Liver (tissue), 9 donors: ENCODE data around the gene MVB12B. TPM values are rescaled to one million over a fixed set of nuclear protein-coding genes. Genes with fewer than 3 reads are reported as not detected.

Experiments
- DNase-seq: peaks from one replicate; pipeline ENCODE4 v3.0.0-alpha.2; 2017; ENCODE audit warnings: low spot score
- H3K27ac ChIP-seq, 2 donors: one replicate each; pipeline ENCODE4 v1.7.0; 2013; ENCODE audit warnings: inconsistent platforms in 2 of 2, low read length in 2 of 2, control low read depth in 1 of 2, low read depth in 1 of 2, mild to moderate bottlenecking in 1 of 2
- H3K27me3 ChIP-seq, 4 donors: one replicate each; pipeline versions ENCODE4 v1.6.1 to v1.7.0; 2013; ENCODE audit warnings: low read length in 3 of 4, inconsistent platforms in 1 of 4, mild to moderate bottlenecking in 1 of 4, moderate library complexity in 1 of 4; ENCODE audit not compliant: control insufficient read depth in 4 of 4, insufficient read depth in 4 of 4
- H3K36me3 ChIP-seq, 4 donors: one replicate each; pipeline versions ENCODE4 v1.6.1 to v1.7.0; 2013; ENCODE audit warnings: low read length in 3 of 4, mild to moderate bottlenecking in 3 of 4, low read depth in 1 of 4, moderate library complexity in 1 of 4; ENCODE audit not compliant: control insufficient read depth in 4 of 4, insufficient read depth in 3 of 4
- H3K4me1 ChIP-seq, 4 donors: one replicate each; pipeline versions ENCODE4 v1.6.1 to v1.7.0; 2013; ENCODE audit warnings: low read length in 3 of 4, mild to moderate bottlenecking in 3 of 4, moderate library complexity in 1 of 4; ENCODE audit not compliant: control insufficient read depth in 4 of 4, insufficient read depth in 4 of 4
- H3K4me3 ChIP-seq, 3 donors: one replicate each; pipeline versions ENCODE4 v1.6.1 to v1.7.0; 2013; ENCODE audit warnings: low read length in 3 of 3, control low read depth in 1 of 3, low read depth in 1 of 3, mild to moderate bottlenecking in 1 of 3
- H3K9ac ChIP-seq, 2 donors: one replicate each; pipeline ENCODE4 v1.7.0; 2013; ENCODE audit warnings: low read length in 2 of 2, mild to moderate bottlenecking in 2 of 2, moderate library complexity in 2 of 2, control low read depth in 1 of 2, low read depth in 1 of 2
- H3K9me3 ChIP-seq, 4 donors: one replicate each; pipeline versions ENCODE4 v1.6.1 to v1.7.0; 2013; ENCODE audit warnings: low read length in 3 of 4; ENCODE audit not compliant: control insufficient read depth in 4 of 4
- EGR1 ChIP-seq, 2 donors: IDR thresholded peaks; 2 replicates each; pipeline ENCODE4 v1.6.1; 2016 to 2018; ENCODE audit warnings: antibody characterized with exemption in 2 of 2, low read depth in 2 of 2
- FOXA2 ChIP-seq: IDR thresholded peaks from 2 replicates; pipeline ENCODE4 v1.6.1; 2016; ENCODE audit warnings: antibody characterized with exemption
- GABPA ChIP-seq, 2 donors: IDR thresholded peaks in 1 of 2; conservative IDR thresholded peaks in 1 of 2; 2 replicates each; pipeline ENCODE4 v1.6.1; 2016; ENCODE audit warnings: antibody characterized with exemption in 2 of 2, mild to moderate bottlenecking in 1 of 2, moderate library complexity in 1 of 2
- HNF4G ChIP-seq: IDR thresholded peaks from 2 replicates; pipeline ENCODE4 v1.6.1; 2016; ENCODE audit warnings: antibody characterized with exemption
- JUND ChIP-seq, 2 donors: IDR thresholded peaks; 2 replicates each; pipeline ENCODE4 v1.6.1; 2016; ENCODE audit warnings: antibody characterized with exemption in 2 of 2
- NR2F2 ChIP-seq: IDR thresholded peaks from 2 replicates; pipeline ENCODE4 v1.6.1; 2016; ENCODE audit warnings: antibody characterized with exemption
- RAD21 ChIP-seq, 2 donors: IDR thresholded peaks; 2 replicates each; pipeline ENCODE4 v1.6.1; 2016; ENCODE audit warnings: antibody characterized with exemption in 2 of 2, mild to moderate bottlenecking in 2 of 2
- RXRA ChIP-seq, 2 donors: IDR thresholded peaks; 2 replicates each; pipeline ENCODE4 v1.6.1; 2017 to 2018; ENCODE audit warnings: antibody characterized with exemption in 2 of 2, mild to moderate bottlenecking in 1 of 2
- SP1 ChIP-seq: IDR thresholded peaks from 2 replicates; pipeline ENCODE4 v1.6.1; 2018; ENCODE audit warnings: antibody characterized with exemption, mild to moderate bottlenecking
- YY1 ChIP-seq: IDR thresholded peaks from 2 replicates; pipeline ENCODE4 v1.6.1; 2016; ENCODE audit warnings: antibody characterized with exemption, mild to moderate bottlenecking
- WGBS: extraction: QIAGEN DNeasy Blood & Tissue Kit; methylation state at CpG from one replicate; pipeline ENCODE4 v1.1.7; 2013; 5-methylcytosine and 5-hydroxymethylcytosine counted together
- polyA plus RNA-seq, 2 donors: library from polyadenylated mRNA; stranded (reverse) in 1 of 2; unstranded in 1 of 2; fragments of 200-250 nt in 1 of 2; fragments of >200 nt in 1 of 2; fragmentation: Nextera tagmentation in 1 of 2; extraction: Ambion mirVana in 1 of 2; gene quantifications; one replicate each; pipeline versions ENCODE4 v1.2.1 to v1.2.3, GENCODE V29; 2013 to 2015
- total RNA-seq, 2 donors: library from RNA; depleted of rRNA; stranded (reverse); fragments of >200 nt; gene quantifications; one replicate each; pipeline ENCODE4 v1.2.3, GENCODE V29; 2014
- TF ChIP-seq, protein P1 (sequence below): IDR thresholded peaks from 2 replicates; pipeline ENCODE4 v1.6.1; 2016; ENCODE audit warnings: antibody characterized with exemption
- TF ChIP-seq, protein P2 (sequence below): IDR thresholded peaks from 2 replicates; pipeline ENCODE4 v1.6.1; 2016; ENCODE audit warnings: antibody characterized with exemption, mild to moderate bottlenecking
- TF ChIP-seq, protein P3 (sequence below): IDR thresholded peaks from 2 replicates; pipeline ENCODE4 v1.6.1; 2016; ENCODE audit warnings: antibody characterized with exemption
- TF ChIP-seq, protein P4 (sequence below): IDR thresholded peaks from 2 replicates; pipeline ENCODE4 v1.6.1; 2016; ENCODE audit warnings: antibody characterized with exemption
- donor health status: healthy.
- donor health status: healthy.
- donor health status: healthy.
- donor health status: healthy.
- donor health status: healthy.

MVB12B gene
- total and polyA plus RNA-seq, 4 donors: 5.3 to 12.4 (median 8.4) TPM

DNA sequence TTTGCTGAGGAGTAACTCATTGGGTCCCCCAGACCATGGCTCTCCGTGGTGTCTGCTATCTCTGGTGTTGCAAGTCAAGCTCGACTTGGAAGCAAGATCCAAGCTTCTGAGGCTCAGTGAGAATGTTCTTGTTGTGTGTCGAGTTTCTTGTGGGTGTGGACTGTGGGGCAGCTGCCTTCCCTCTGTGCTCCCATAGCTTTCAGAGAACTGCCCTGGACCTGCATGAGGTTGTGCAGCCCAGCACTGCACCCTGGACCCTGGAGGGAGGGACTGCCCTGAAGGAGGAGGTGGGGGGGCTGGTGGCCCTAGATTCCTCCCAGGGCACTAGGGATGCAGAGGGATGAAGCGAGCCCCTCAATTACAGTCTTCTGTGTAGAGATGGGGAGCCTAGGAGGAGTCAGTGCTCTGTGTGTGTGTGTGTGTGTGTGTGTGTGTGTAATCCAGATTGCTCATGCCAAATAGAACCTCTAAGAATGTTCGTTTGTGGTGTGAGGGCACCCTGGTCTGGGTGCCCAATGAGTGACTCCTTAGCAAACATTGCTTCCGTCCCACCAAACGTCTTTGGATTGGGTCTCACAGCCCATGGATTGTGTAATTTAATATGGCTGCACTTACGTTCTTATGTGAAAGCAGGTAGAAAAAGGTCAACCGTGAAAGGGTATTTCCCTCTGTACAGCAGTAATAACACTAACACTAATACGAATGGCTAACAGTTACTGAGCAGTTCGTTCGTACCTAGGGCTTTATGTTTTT, 143.8 kb downstream of the MVB12B start (continued):
- TF ChIP-seq YY1 (no peak), FOXA2 (no peak), EGR1 (IDR thresholded peaks at IDR 0.05; ENCODE audit: low read depth in 2 of 2) (no peak), NR2F2 (no peak), HNF4G (no peak), JUND (IDR thresholded peaks at IDR 0.05) (no peak)

DNA sequence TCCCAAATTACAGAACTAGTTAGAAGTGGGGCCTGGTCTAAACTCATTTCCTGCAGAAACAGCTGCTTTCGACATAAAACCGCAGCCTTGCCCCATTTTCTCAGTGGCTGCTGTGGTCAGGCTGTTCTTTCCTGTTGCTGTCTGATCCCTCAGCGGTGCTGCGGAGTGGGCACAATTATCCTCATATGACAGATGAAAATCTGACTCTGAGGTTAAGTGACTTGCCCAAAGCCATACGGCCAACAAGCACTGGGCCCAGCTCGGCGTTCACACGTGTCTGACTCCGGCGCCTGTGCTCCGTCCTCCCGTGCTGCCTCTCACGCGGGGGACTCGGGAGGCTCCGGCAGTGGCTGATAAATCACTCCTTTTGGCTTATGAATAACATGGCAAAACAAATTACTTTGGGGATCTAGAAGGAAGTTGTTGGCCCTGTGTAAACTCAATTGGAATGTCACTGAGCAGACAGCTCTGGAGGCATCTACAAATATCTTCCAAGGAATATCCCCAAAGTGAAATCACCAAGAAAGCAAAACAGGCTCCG, 144.5 kb downstream of the MVB12B start:
- TF ChIP-seq, protein P1, sequence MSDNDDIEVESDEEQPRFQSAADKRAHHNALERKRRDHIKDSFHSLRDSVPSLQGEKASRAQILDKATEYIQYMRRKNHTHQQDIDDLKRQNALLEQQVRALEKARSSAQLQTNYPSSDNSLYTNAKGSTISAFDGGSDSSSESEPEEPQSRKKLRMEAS: no peak
- TF ChIP-seq HNF4G (no peak), SP1 (peak; percentile 27), YY1 (no peak), JUND (IDR thresholded peaks at IDR 0.05) (no peak), RAD21 (IDR thresholded peaks at IDR 0.05) (peak in 1 of 2 donors; percentile 5)
- TF ChIP-seq, protein P2, sequence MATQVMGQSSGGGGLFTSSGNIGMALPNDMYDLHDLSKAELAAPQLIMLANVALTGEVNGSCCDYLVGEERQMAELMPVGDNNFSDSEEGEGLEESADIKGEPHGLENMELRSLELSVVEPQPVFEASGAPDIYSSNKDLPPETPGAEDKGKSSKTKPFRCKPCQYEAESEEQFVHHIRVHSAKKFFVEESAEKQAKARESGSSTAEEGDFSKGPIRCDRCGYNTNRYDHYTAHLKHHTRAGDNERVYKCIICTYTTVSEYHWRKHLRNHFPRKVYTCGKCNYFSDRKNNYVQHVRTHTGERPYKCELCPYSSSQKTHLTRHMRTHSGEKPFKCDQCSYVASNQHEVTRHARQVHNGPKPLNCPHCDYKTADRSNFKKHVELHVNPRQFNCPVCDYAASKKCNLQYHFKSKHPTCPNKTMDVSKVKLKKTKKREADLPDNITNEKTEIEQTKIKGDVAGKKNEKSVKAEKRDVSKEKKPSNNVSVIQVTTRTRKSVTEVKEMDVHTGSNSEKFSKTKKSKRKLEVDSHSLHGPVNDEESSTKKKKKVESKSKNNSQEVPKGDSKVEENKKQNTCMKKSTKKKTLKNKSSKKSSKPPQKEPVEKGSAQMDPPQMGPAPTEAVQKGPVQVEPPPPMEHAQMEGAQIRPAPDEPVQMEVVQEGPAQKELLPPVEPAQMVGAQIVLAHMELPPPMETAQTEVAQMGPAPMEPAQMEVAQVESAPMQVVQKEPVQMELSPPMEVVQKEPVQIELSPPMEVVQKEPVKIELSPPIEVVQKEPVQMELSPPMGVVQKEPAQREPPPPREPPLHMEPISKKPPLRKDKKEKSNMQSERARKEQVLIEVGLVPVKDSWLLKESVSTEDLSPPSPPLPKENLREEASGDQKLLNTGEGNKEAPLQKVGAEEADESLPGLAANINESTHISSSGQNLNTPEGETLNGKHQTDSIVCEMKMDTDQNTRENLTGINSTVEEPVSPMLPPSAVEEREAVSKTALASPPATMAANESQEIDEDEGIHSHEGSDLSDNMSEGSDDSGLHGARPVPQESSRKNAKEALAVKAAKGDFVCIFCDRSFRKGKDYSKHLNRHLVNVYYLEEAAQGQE: no peak
- TF ChIP-seq, protein P3, sequence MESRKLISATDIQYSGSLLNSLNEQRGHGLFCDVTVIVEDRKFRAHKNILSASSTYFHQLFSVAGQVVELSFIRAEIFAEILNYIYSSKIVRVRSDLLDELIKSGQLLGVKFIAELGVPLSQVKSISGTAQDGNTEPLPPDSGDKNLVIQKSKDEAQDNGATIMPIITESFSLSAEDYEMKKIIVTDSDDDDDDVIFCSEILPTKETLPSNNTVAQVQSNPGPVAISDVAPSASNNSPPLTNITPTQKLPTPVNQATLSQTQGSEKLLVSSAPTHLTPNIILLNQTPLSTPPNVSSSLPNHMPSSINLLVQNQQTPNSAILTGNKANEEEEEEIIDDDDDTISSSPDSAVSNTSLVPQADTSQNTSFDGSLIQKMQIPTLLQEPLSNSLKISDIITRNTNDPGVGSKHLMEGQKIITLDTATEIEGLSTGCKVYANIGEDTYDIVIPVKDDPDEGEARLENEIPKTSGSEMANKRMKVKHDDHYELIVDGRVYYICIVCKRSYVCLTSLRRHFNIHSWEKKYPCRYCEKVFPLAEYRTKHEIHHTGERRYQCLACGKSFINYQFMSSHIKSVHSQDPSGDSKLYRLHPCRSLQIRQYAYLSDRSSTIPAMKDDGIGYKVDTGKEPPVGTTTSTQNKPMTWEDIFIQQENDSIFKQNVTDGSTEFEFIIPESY: no peak
- no peak overlapping the region for H3K9ac ChIP-seq
- no peaks in the 10 kb centered on the region for H3K4me1 ChIP-seq
- H3K9me3 ChIP-seq: no peaks in the 10 kb centered on the region
- H3K27me3 ChIP-seq: no peaks in the 10 kb centered on the region
- 75% methylated on average over 17 of the region's 17 CpGs for WGBS
- H3K27ac ChIP-seq: peak overlapping the region; percentile 34 to 49
- peaks cover 0 to 7% (median 2%) of the 10 kb centered on the region in 4 donors for H3K36me3 ChIP-seq
- no peak overlapping the region for H3K4me3 ChIP-seq
- DNase-seq: no peak

DNA sequence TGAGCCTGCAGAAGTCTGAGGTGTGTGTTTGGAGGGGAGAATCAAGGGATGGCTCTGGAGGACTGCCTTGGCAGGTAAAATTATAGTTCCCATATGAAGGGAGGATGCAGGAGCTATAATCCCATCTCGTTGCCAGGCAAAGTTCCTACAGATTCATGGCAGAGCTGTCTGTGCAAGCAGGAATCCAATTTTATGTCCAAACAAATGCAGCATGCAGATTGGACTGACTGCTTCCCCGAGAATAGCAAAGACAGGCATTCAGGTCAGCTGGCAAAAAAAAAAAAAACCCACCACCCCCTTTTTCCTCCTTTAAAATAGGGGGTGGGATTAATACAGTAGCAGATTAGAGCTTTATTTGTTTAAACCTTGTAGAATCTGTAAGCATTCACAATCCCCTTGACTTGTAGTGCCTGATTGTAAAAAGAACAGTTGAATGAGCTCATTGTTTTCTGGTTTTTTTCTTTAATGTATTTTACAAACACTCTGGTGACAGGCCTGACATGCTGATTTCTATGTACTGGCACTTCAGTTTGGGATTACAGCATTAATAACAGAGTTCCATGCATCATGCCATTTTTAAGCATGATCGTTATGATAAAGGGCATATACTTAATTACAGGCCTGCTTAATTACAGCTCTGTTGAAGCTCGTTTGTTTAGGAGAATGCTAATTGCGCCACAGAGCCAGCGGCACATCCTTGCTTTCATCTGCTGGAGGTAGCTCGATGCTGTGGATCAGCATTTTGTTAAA, 145.7 kb downstream of the MVB12B start:
- Histone ChIP-seq H3K27me3 (no peaks in the 10 kb centered on the region), H3K4me1 (no peaks in the 10 kb centered on the region)
- no peak for DNase-seq
- TF ChIP-seq HNF4G (no peak), RXRA (IDR thresholded peaks at IDR 0.05) (no peak), SP1 (no peak), GABPA (IDR thresholded peaks at IDR 0.05 in 1 of 2, conservative IDR thresholded peaks at IDR 0.05 in 1 of 2) (no peak), NR2F2 (no peak)
- TF ChIP-seq, protein P2: no peak
- TF ChIP-seq, protein P4, sequence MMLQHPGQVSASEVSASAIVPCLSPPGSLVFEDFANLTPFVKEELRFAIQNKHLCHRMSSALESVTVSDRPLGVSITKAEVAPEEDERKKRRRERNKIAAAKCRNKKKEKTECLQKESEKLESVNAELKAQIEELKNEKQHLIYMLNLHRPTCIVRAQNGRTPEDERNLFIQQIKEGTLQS: no peak
- TF ChIP-seq, protein P3: no peak
- TF ChIP-seq, protein P1: no peak

More for the DNA sequence above, 145.7 kb downstream of the MVB12B start:
- Histone ChIP-seq H3K4me3 (no peak overlapping the region), H3K9ac (no peak overlapping the region), H3K36me3 (peaks cover 0 to 7% (median 2%) of the 10 kb centered on the region in 4 donors), H3K27ac (no peak overlapping the region), H3K9me3 (no peaks in the 10 kb centered on the region)
- 90% methylated on average over 7 of the region's 7 CpGs for WGBS
